Mesenchymal stem cell (in vitro differentiated cells and primary cell): ENCODE measurements around the gene QSOX2.
A peak's percentile ranks its signal among the peaks of the same experiment; 100 is the strongest.

ENCODE experiments used
- DNase-seq: peaks from one replicate; pipeline ENCODE4 v3.0.0-alpha.2; 2013
- H2AFZ ChIP-seq: one replicate; pipeline ENCODE4 v1.6.1; 2013; ENCODE audit warnings: low read depth, mild to moderate bottlenecking, control low read depth, inconsistent platforms, low read length, moderate library complexity
- H2AK5ac ChIP-seq: 2 replicates; pipeline ENCODE4 v1.6.1; 2013; ENCODE audit warnings: low read length, moderate library complexity, mild to moderate bottlenecking, inconsistent platforms; ENCODE audit not compliant: severe bottlenecking
- H2BK120ac ChIP-seq: one replicate; pipeline ENCODE4 v1.6.1; 2013; ENCODE audit warnings: low read depth, mild to moderate bottlenecking, inconsistent platforms, low read length, moderate library complexity
- H2BK12ac ChIP-seq, 2 experiments: one replicate each; pipeline ENCODE4 v1.6.1; 2013; ENCODE audit warnings: inconsistent platforms in 2 of 2, low read length in 2 of 2, mild to moderate bottlenecking in 2 of 2, moderate library complexity in 2 of 2, control low read depth in 1 of 2
- H2BK15ac ChIP-seq: one replicate; pipeline ENCODE4 v1.6.1; 2013; ENCODE audit warnings: mild to moderate bottlenecking, low read depth, inconsistent platforms; ENCODE audit not compliant: poor library complexity, severe bottlenecking
- H2BK5ac ChIP-seq: 2 replicates; pipeline ENCODE4 v1.6.1; 2013; ENCODE audit warnings: low read depth, mild to moderate bottlenecking, low read length, control low read depth, inconsistent platforms; ENCODE audit not compliant: poor library complexity, severe bottlenecking
- H3K14ac ChIP-seq, 2 experiments: one replicate each; pipeline ENCODE4 v1.6.1; 2013; ENCODE audit warnings: inconsistent platforms in 2 of 2, low read length in 2 of 2, control low read depth in 1 of 2, mild to moderate bottlenecking in 1 of 2, moderate library complexity in 1 of 2
- H3K18ac ChIP-seq, 2 experiments: one replicate each; pipeline ENCODE4 v1.6.1; 2013; ENCODE audit warnings: inconsistent platforms in 2 of 2, low read length in 2 of 2, control low read depth in 1 of 2, low read depth in 1 of 2, mild to moderate bottlenecking in 1 of 2
- H3K23ac ChIP-seq, 2 experiments: one replicate each; pipeline ENCODE4 v1.6.1; 2013; ENCODE audit warnings: inconsistent platforms in 2 of 2, low read length in 2 of 2, mild to moderate bottlenecking in 2 of 2, moderate library complexity in 2 of 2, control low read depth in 1 of 2
- H3K27ac ChIP-seq: 2 replicates; pipeline ENCODE4 v1.5.1; 2013; ENCODE audit warnings: mild to moderate bottlenecking, moderate library complexity, low read length, control low read depth, inconsistent platforms; ENCODE audit not compliant: poor library complexity, severe bottlenecking
- H3K27me3 ChIP-seq, 2 experiments: 2 replicates each; pipeline versions ENCODE4 v1.6.1 to v1.7.0; 2013; ENCODE audit warnings: low read length in 2 of 2, mild to moderate bottlenecking in 2 of 2, moderate library complexity in 2 of 2, control low read depth in 1 of 2, inconsistent platforms in 1 of 2; ENCODE audit not compliant: control insufficient read depth in 1 of 2, insufficient read depth in 1 of 2
- H3K36me3 ChIP-seq, 2 experiments: 2 replicates each; pipeline versions ENCODE4 v1.6.1 to v1.7.0; 2013; ENCODE audit warnings: low read length in 2 of 2, control low read depth in 1 of 2, inconsistent platforms in 1 of 2, low read depth in 1 of 2, mild to moderate bottlenecking in 1 of 2; ENCODE audit not compliant: insufficient read depth in 2 of 2, control insufficient read depth in 1 of 2
- H3K4ac ChIP-seq, 2 experiments: one replicate each; pipeline ENCODE4 v1.6.1; 2013; ENCODE audit warnings: inconsistent platforms in 2 of 2, low read length in 2 of 2, mild to moderate bottlenecking in 2 of 2, moderate library complexity in 2 of 2, control low read depth in 1 of 2, low read depth in 1 of 2
- H3K4me1 ChIP-seq: 2 replicates; pipeline ENCODE4 v1.6.1; 2013; ENCODE audit warnings: low read depth, low read length, control low read depth; ENCODE audit not compliant: control insufficient read depth, insufficient read depth
- H3K4me2 ChIP-seq: 2 replicates; pipeline ENCODE4 v1.6.1; 2013; ENCODE audit warnings: low read length, mild to moderate bottlenecking, inconsistent platforms; ENCODE audit not compliant: poor library complexity, severe bottlenecking
- H3K4me3 ChIP-seq, 2 experiments: 2 replicates each; pipeline versions ENCODE4 v1.5.1 to v1.7.0; 2013; ENCODE audit warnings: low read length in 2 of 2, mild to moderate bottlenecking in 2 of 2, control low read depth in 1 of 2, low read depth in 1 of 2; ENCODE audit not compliant: insufficient read depth in 1 of 2
- H3K79me1 ChIP-seq: replicated peaks from 2 replicates; pipeline ENCODE4 v1.6.1; 2013; ENCODE audit warnings: mild to moderate bottlenecking, control low read depth, low read length, inconsistent platforms; ENCODE audit not compliant: poor library complexity, severe bottlenecking
- H3K9ac ChIP-seq: 2 replicates; pipeline ENCODE4 v1.7.0; 2013; ENCODE audit warnings: mild to moderate bottlenecking, low read length, moderate library complexity
- H3K9me3 ChIP-seq: 2 replicates; pipeline ENCODE4 v1.7.0; 2013; ENCODE audit warnings: mild to moderate bottlenecking, low read length; ENCODE audit not compliant: control insufficient read depth
- H4K8ac ChIP-seq: one replicate; pipeline ENCODE4 v1.6.1; 2013; ENCODE audit warnings: inconsistent platforms, mild to moderate bottlenecking, low read length, moderate library complexity
- H4K91ac ChIP-seq: one replicate; pipeline ENCODE4 v1.6.1; 2013; ENCODE audit warnings: mild to moderate bottlenecking, low read length, inconsistent platforms
- WGBS: methylation state at CpG from one replicate; pipeline ENCODE4 v1.1.7; 2013; ENCODE audit warnings: mixed read lengths; 5-methylcytosine and 5-hydroxymethylcytosine counted together

Gene QSOX2

DNA sequence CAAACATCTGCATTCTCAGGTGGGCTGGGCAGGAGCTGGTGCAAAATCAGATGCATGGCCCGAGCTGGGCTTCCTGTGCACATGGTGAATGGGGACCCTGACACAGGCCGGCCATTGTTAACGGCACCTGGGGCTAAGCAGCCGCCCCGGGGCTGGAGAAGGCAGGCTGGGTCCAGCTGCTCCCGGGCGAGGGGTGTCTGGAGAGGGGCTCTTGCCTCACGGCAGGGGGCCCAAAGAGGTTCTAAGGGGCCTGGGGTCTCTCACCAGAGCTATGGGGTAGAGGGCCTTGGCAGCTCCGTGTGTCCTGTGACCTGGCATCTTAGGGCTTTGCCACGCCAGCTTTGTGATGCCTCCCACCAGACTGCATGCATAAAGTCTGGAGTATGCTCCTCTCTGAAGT lies 5.1 kb upstream of the QSOX2 start:
- Histone ChIP-seq H3K4me1 (peaks cover 10% of the 10 kb centered on the region), H3K27ac (no peak overlapping the region), H2BK5ac (no peak overlapping the region), H2BK15ac (no peak overlapping the region), H2AFZ (no peak overlapping the region), H3K4ac (no peak overlapping the region), H3K4me2 (no peak overlapping the region), H2BK120ac (no peak overlapping the region), H3K27me3 (peaks cover 18 to 59% of the 10 kb centered on the region in 2 experiments), H3K23ac (no peak overlapping the region), H3K79me1 (no peaks in the 10 kb centered on the region), H3K18ac (no peak overlapping the region), H4K8ac (no peak overlapping the region), H2BK12ac (no peak overlapping the region), H3K14ac (no peak overlapping the region), H2AK5ac (no peak overlapping the region), H3K36me3 (no peaks in the 10 kb centered on the region), H3K9ac (no peak overlapping the region), H3K9me3 (no peaks in the 10 kb centered on the region), H4K91ac (no peak overlapping the region), H3K4me3 (no peak overlapping the region)
- DNase-seq, result no peak
- WGBS, result 84% methylated on average over 9 of the region's 10 CpGs

DNA sequence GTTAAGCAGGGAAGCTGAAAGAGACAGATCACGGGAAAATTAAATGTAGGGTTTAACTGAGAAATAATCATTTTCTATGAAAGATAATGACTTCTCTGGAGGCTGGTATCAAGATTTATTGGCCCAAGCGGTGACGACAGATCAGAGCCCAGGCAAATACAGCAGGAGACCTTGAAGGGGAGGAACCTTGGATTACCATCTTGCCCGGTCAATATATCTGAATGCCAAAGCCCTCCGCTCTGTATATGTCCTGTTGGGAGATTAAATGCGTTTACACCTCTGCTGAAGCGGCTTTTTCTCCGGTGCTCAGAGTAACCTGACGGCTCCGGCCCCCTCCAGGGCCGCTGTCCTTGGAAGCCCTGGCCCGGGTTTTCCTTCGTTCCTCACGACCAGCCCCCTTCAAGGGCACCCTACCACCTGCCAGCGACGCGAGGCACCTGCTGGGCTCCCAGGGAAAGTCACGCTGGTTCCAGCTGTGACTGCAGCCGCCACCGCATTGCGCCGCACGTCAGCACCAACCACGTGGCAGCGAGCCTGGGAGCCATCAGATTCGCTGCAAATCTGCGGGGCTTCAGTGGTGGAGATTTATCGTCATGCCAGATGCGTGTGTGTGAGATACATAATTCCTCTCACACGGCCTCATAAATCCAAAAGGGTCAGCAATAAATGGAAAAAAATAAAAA lies 4.4 kb upstream of the QSOX2 start:
- H3K9me3 ChIP-seq, result no peaks in the 10 kb centered on the region
- H3K9ac ChIP-seq, result no peak overlapping the region
- WGBS, result 86% methylated on average over 29 of the region's 30 CpGs

DNA sequence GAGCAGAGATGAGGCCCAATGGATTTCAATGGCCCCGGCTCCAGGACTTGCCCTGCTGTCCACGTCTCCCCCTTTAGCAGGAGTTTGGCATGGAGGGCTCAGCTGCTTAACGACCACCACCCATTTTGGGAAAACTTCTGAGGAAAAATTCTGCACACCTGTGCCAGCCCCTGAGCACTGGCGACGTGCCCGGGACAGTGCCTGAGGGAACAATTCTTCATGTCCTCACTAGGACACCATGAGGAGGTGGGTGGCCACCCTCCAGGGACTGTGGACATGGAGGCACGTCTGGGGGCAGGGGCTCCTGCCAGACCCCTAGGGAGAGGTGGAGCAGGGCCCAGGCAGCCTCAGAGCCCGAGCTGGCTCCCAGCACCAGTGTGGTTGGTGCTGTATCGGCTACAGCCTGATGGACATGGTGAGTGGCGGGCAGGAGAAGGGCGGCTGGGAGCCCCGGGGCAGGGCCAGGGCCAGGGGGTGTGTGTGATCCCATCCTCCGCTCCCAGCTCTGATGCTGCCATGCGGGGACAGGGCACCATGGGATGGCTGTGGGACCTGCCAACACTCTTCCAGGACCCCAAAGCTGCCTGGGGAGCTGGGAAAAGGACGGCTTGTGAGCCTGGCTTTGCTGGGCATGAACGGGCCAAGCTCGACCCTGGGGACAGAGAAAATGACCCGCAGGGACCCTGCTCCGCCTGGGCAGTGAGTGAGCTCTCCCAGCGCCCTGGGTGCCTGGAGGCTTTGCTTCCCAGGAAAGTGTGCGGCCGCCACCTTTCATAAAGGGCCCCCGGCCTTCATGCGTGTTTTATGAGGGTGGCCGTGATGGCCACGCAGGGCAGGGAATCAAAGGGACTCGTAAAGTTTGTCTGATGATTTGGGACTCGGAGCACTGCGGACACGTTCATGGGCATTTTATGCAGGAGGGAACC lies 3.6 kb upstream of the QSOX2 start:
- H3K27ac ChIP-seq, result no peak overlapping the region
- no peak for DNase-seq
- no peak overlapping the region for H2BK5ac ChIP-seq
- H3K79me1 ChIP-seq, result peaks cover 7% of the 10 kb centered on the region
- no peaks in the 10 kb centered on the region for H3K36me3 ChIP-seq
- no peak overlapping the region for H2AK5ac ChIP-seq
- H3K4me2 ChIP-seq, result no peak overlapping the region
- WGBS, result 87% methylated on average over 30 of the region's 30 CpGs
- H3K27me3 ChIP-seq, result peaks cover 18 to 59% of the 10 kb centered on the region in 2 experiments
- no peak overlapping the region for H2BK120ac ChIP-seq
- no peak overlapping the region for H3K14ac ChIP-seq
- H4K8ac ChIP-seq, result peak overlapping the region; percentile 5
- H4K91ac ChIP-seq, result no peak overlapping the region
- H3K4me1 ChIP-seq, result peaks cover 5% of the 10 kb centered on the region
- no peak overlapping the region for H3K4me3 ChIP-seq
- no peak overlapping the region for H2BK15ac ChIP-seq
- H3K23ac ChIP-seq, result no peak overlapping the region
- H3K18ac ChIP-seq, result no peak overlapping the region
- no peak overlapping the region for H2AFZ ChIP-seq
- H3K9me3 ChIP-seq, result no peaks in the 10 kb centered on the region
- no peak overlapping the region for H3K4ac ChIP-seq
- H3K9ac ChIP-seq, result no peak overlapping the region
- no peak overlapping the region for H2BK12ac ChIP-seq

More for the DNA sequence above, 4.4 kb upstream of the QSOX2 start:
- Histone ChIP-seq H3K36me3 (no peaks in the 10 kb centered on the region), H3K79me1 (peaks cover 2% of the 10 kb centered on the region), H2BK12ac (no peak overlapping the region), H2BK5ac (no peak overlapping the region), H2BK120ac (no peak overlapping the region), H3K27ac (no peak overlapping the region), H3K27me3 (peaks cover 18 to 59% of the 10 kb centered on the region in 2 experiments), H3K18ac (no peak overlapping the region), H3K14ac (no peak overlapping the region), H2BK15ac (no peak overlapping the region), H2AK5ac (no peak overlapping the region), H3K23ac (no peak overlapping the region), H4K8ac (no peak overlapping the region), H3K4me1 (peaks cover 5% of the 10 kb centered on the region), H3K4me3 (no peak overlapping the region), H3K4me2 (no peak overlapping the region), H3K4ac (no peak overlapping the region), H4K91ac (no peak overlapping the region), H2AFZ (no peak overlapping the region)
- DNase-seq, result no peak

DNA sequence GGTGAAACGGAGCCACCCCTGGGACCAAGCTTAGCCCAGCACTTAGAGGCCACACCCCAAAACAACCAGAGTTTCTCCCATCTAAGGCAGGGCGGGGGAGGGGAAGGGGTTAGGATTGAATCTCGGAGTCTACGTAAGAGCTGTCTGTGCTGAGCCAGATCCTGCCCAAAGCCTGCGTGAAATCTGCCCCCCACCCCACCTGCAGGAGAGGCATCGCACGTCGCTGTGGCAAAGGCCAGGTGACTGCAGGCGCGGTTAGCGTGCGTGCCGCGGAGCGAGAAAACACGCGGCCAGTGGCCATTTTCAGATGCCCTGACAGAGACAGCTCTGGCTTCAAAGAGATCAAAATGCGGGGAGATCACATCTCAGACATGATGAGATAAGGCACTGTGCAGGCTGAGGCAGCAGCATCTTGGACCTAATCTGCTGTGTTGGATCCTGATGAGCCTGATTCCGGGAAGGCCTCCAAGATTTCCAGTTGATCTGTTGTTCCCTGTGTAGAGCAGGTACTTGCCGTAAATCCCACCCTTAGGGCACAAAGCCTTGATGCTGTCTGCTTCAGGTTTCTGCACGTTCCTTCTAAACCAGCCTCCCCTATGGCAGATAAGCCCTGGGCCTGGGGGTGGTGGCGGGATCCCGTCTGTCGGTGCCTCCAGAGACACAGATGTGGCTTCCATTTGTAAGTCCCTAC lies 2.5 kb upstream of the QSOX2 start:
- no peak overlapping the region for H3K18ac ChIP-seq
- H2BK120ac ChIP-seq, result no peak overlapping the region
- no peak overlapping the region for H3K4ac ChIP-seq
- peaks cover 8% of the 10 kb centered on the region for H3K4me1 ChIP-seq
- no peak overlapping the region for H2AK5ac ChIP-seq
- H2BK15ac ChIP-seq, result no peak overlapping the region
- DNase-seq, result no peak
- WGBS, result 86% methylated on average over 23 of the region's 24 CpGs
- H4K91ac ChIP-seq, result no peak overlapping the region
- H3K9me3 ChIP-seq, result no peaks in the 10 kb centered on the region
- no peak overlapping the region for H2BK5ac ChIP-seq
- no peak overlapping the region for H3K27ac ChIP-seq
- H3K9ac ChIP-seq, result no peak overlapping the region
- no peak overlapping the region for H3K23ac ChIP-seq
- peaks cover 13% of the 10 kb centered on the region for H3K79me1 ChIP-seq
- H2AFZ ChIP-seq, result no peak overlapping the region
- no peaks in the 10 kb centered on the region for H3K36me3 ChIP-seq
- no peak overlapping the region for H3K4me2 ChIP-seq
- no peak overlapping the region for H3K4me3 ChIP-seq
- peaks cover 18 to 59% of the 10 kb centered on the region in 2 experiments for H3K27me3 ChIP-seq
- H4K8ac ChIP-seq, result no peak overlapping the region
- H3K14ac ChIP-seq, result no peak overlapping the region
- H2BK12ac ChIP-seq, result no peak overlapping the region
